Measurements from ENCODE around the gene LRP8.

DNA sequence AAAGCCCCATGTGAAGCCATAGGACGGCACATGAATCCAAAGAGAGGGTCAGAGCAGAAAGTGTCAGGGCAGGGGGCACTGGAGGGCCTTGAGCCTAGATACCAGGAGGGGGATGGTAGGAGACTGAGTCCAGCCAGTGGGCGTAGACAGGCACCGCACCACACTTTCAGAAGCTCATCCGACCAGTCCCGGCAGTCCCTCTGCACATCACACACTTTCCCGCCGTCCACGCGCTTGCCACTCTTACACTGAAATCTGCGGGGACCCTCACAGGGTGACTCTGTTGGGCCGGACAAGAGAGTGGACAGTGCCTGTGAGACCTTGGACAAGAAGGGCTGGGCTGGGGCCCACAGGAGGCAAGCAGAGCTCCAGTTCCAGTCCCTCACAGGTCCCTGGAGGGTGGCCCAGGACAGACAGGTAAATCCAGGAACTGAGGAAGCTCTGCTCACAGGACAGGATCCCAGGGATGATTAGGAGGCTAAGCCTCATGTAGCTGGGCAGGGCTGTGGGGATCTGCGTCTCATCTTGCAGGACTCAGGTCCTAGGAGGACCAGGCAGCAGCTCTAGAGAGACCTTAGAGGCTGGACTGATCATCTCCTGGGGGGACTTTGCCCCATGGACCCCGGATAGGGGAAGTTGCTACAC, 53.2 kb downstream of the LRP8 start:
- TF ChIP-seq EZH2 (IDR thresholded peaks at IDR 0.05; ENCODE audit: insufficient read depth, poor library complexity, severe bottlenecking) (no peak), EZH2phosphoT487 (IDR thresholded peaks at IDR 0.05; ENCODE audit: insufficient read depth, low read depth) (no peak)

All from GM23248 (cell line).